ENCODE data around the gene PLCZ1.

DNA sequence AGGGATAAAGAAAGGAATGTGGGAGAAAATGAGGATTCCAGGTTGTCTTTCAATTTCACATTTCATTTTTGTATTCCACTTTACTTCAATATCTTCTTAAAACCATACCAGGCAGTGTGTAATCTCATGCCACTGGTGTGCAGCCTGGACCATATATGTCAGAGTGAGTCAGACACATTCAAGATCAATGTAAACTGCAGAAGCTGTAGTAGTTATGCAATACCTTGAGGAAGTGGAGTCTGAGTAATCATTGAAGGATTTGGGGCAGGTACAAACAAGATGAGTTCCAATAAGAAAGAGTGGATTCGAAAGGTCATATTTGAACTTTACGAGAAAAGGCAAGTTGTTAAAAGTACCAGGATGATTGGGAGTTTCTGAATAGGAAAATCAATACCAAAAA, 14.1 kb downstream of the PLCZ1 start:
- no peak for TF ChIP-seq POLR2A (IDR thresholded peaks at IDR 0.05)
- TF ChIP-seq CTCF (IDR thresholded peaks at IDR 0.05), result no peak

All from adrenal gland (tissue), 5 donors.